ENCODE data around the gene ALOX12. TPM values are rescaled to one million over a fixed set of nuclear protein-coding genes. Genes with fewer than 3 reads are reported as not detected.
A peak's percentile ranks its signal among the peaks of the same experiment; 100 is the strongest.

The ALOX12 gene
- total RNA-seq, 1 experiment from 2014 or later: not detected

GRCh38 chr17:7018331-7018964 lies 22.6 kb downstream of the ALOX12 start:
- in situ Hi-C loops (cut with HindIII; ENCODE audit: low pct_unique_long_range_greater_than_20kb, low sequenced_read_pairs): no loop called here
- DNase-seq (ENCODE audit: low read depth, low spot score): no peak

- in situ Hi-C loops (cut with HindIII; ENCODE audit: low pct_unique_long_range_greater_than_20kb, low sequenced_read_pairs): no loop called here
- no peak for DNase-seq (ENCODE audit: low read depth, low spot score)
Observed at GRCh38 chr17:7019367-7019766, 23.5 kb downstream of the ALOX12 start.

- DNase-seq (ENCODE audit: low read depth, low spot score): peak; percentile 75
- in situ Hi-C loops (cut with HindIII; ENCODE audit: low pct_unique_long_range_greater_than_20kb, low sequenced_read_pairs): no loop called here
Observed at GRCh38 chr17:7019839-7020519, 24.1 kb downstream of the ALOX12 start.

- peak; percentile 43 for DNase-seq (ENCODE audit: low read depth, low spot score)
- in situ Hi-C loops (cut with HindIII; ENCODE audit: low pct_unique_long_range_greater_than_20kb, low sequenced_read_pairs): no loop called here
Observed at GRCh38 chr17:7020894-7021664, 25.2 kb downstream of the ALOX12 start.

- DNase-seq (ENCODE audit: low read depth, low spot score): peak; percentile 56
- in situ Hi-C loops (cut with HindIII; ENCODE audit: low pct_unique_long_range_greater_than_20kb, low sequenced_read_pairs): no loop called here
Observed at GRCh38 chr17:7021993-7022778, 26.3 kb downstream of the ALOX12 start.

GRCh38 chr17:7022781-7023571 lies 27.1 kb downstream of the ALOX12 start, which contains the start of gene BCL6B:
Gene BCL6B (plus strand): TSS chr17:7023050. CDS start chr17:7023672, 622 bp downstream.
- DNase-seq (ENCODE audit: low read depth, low spot score): no peak
- in situ Hi-C loops (cut with HindIII; ENCODE audit: low pct_unique_long_range_greater_than_20kb, low sequenced_read_pairs): no loop called here

GRCh38 chr17:7023576-7024401 lies 27.9 kb downstream of the ALOX12 start:
- in situ Hi-C loops (cut with HindIII; ENCODE audit: low pct_unique_long_range_greater_than_20kb, low sequenced_read_pairs): no loop called here

GRCh38 chr17:7024402-7024785 lies 28.5 kb downstream of the ALOX12 start:
- in situ Hi-C loops (cut with HindIII; ENCODE audit: low pct_unique_long_range_greater_than_20kb, low sequenced_read_pairs): no loop called here
- no peak for DNase-seq (ENCODE audit: low read depth, low spot score)

More at GRCh38 chr17:7023576-7024401, 27.9 kb downstream of the ALOX12 start:
- peak; percentile 36 for DNase-seq (ENCODE audit: low read depth, low spot score)

- in situ Hi-C loops (cut with HindIII; ENCODE audit: low pct_unique_long_range_greater_than_20kb, low sequenced_read_pairs): no loop called here
- DNase-seq (ENCODE audit: low read depth, low spot score): no peak
Observed at GRCh38 chr17:7025245-7025644, 29.4 kb downstream of the ALOX12 start.

- DNase-seq (ENCODE audit: low read depth, low spot score): no peak
- in situ Hi-C loops (cut with HindIII; ENCODE audit: low pct_unique_long_range_greater_than_20kb, low sequenced_read_pairs): no loop called here
Observed at GRCh38 chr17:7026471-7027115, 30.7 kb downstream of the ALOX12 start.

- in situ Hi-C loops (cut with HindIII; ENCODE audit: low pct_unique_long_range_greater_than_20kb, low sequenced_read_pairs): no loop called here
- DNase-seq (ENCODE audit: low read depth, low spot score): no peak
Observed at GRCh38 chr17:7027335-7027734, 31.5 kb downstream of the ALOX12 start.

- in situ Hi-C loops (cut with HindIII; ENCODE audit: low pct_unique_long_range_greater_than_20kb, low sequenced_read_pairs): no loop called here
- DNase-seq (ENCODE audit: low read depth, low spot score): no peak
Observed at GRCh38 chr17:7029096-7029495, 33.2 kb downstream of the ALOX12 start.

GRCh38 chr17:7029659-7030058 lies 33.8 kb downstream of the ALOX12 start:
- in situ Hi-C loops (cut with HindIII; ENCODE audit: low pct_unique_long_range_greater_than_20kb, low sequenced_read_pairs): no loop called here
- no peak for DNase-seq (ENCODE audit: low read depth, low spot score)

- in situ Hi-C loops (cut with HindIII; ENCODE audit: low pct_unique_long_range_greater_than_20kb, low sequenced_read_pairs): no loop called here
Observed at GRCh38 chr17:7034955-7035590, 39.2 kb downstream of the ALOX12 start.

GRCh38 chr17:7035591-7036368 lies 39.9 kb downstream of the ALOX12 start, which contains the start of gene SLC16A13:
Gene SLC16A13 (plus strand): TSS chr17:7036015. CDS start chr17:7036383, 368 bp downstream.
- in situ Hi-C loops (cut with HindIII; ENCODE audit: low pct_unique_long_range_greater_than_20kb, low sequenced_read_pairs): no loop called here

More at GRCh38 chr17:7034955-7035590, 39.2 kb downstream of the ALOX12 start:
- no peak for DNase-seq (ENCODE audit: low read depth, low spot score)

More at GRCh38 chr17:7035591-7036368, 39.9 kb downstream of the ALOX12 start, which contains the start of gene SLC16A13:
- DNase-seq (ENCODE audit: low read depth, low spot score): peak; percentile 95

Measured in SK-MEL-5 (cell line).